ENCODE data around the gene RNF4.

The RNF4 gene, protein sequence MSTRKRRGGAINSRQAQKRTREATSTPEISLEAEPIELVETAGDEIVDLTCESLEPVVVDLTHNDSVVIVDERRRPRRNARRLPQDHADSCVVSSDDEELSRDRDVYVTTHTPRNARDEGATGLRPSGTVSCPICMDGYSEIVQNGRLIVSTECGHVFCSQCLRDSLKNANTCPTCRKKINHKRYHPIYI

DNA sequence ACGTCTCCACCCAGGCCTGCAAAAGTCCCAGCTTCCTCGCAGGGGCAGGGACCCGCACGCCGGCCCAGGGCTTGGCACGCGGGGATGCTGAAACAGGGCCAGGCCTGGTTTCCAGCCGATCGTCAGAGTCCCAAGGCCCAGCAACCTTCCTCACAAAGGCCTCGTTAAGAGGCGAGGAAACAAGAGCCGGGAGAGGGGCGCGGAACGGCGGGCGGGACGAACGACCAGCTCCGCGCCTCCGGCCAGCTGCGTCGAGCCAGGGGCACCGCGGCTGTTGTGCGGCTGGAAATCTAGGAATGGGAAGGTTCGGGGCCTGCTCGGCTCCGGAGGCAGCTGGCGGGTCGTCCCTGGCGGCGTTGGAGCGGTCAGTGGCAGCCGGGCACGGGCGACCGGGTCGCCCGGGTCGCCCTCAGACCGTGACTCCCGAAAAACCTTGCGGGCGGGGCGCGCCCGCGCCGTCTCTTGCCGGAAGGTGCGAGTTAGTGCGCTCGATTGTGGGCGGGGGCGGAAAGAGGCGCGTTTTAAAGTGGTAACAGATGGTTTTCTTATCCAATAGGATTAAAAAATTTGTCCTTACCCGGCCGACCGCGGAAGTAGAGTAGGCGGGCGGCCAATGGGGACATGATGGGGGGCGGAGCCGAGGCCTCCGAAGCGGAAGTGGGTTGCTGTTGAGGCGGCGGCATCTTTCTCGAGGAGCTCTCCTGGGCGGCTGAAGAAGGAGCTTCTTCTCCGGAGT, at the start of gene RNF4:
Gene RNF4 (plus strand): TSS at position 651 of the 736 bp plus-strand sequence. CDS start 21,388 bp downstream, outside the sequence.
- TF ChIP-seq, protein P1, sequence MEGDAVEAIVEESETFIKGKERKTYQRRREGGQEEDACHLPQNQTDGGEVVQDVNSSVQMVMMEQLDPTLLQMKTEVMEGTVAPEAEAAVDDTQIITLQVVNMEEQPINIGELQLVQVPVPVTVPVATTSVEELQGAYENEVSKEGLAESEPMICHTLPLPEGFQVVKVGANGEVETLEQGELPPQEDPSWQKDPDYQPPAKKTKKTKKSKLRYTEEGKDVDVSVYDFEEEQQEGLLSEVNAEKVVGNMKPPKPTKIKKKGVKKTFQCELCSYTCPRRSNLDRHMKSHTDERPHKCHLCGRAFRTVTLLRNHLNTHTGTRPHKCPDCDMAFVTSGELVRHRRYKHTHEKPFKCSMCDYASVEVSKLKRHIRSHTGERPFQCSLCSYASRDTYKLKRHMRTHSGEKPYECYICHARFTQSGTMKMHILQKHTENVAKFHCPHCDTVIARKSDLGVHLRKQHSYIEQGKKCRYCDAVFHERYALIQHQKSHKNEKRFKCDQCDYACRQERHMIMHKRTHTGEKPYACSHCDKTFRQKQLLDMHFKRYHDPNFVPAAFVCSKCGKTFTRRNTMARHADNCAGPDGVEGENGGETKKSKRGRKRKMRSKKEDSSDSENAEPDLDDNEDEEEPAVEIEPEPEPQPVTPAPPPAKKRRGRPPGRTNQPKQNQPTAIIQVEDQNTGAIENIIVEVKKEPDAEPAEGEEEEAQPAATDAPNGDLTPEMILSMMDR (IDR thresholded peaks at IDR 0.05; ENCODE audit: insufficient read depth, low read depth, low read length, missing control alignments): no peak
- H3K4me3 ChIP-seq (ENCODE audit: low read depth, low read length): peak within 1 kb of the TSS; percentile 84
- DNase-seq (ENCODE audit: low read depth): peak; percentile 98

DNA sequence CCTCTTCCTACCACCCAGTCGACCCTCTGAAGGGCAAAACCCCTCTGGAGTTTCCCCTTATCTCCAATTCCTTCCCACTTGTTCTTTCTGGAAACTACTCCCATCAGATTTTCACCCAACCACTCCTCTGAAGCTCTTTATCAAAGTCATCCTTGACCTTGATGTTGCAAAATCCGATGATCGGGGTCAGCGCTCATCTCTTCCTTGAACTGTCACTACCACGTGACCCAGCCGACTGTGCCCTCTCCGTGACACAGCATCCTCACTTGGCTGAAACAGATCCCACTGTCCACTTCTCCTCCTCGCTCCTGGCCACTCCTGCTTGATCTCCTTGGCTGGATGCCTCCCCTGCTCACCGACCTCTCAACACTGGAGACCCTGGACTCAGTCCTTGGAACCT, 49.1 kb upstream of the RNF4 start:
- DNase-seq (ENCODE audit: low read depth): no peak
- H3K4me3 ChIP-seq (ENCODE audit: low read depth, low read length): no peak overlapping the region
- TF ChIP-seq, protein P1 (IDR thresholded peaks at IDR 0.05; ENCODE audit: insufficient read depth, low read depth, low read length, missing control alignments): no peak

DNA sequence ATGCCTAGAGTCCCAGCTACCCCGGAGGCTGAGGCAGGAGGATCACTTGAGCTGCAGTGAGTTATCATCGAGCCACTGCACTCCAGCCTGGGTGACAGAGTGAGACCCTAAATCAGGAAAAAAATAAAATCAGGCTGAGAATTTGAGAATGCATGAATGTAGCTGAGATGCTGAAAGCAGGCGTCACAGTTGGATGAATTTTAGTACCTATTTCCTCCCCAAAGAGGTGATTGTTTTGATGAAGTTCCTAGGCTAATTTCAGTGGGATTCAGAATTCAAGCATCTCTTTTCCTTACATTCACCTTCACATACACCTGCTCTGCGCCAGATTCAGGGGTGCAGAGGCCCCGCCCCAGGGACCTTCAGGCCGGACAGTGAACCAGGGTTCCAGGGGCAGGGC, 47.0 kb upstream of the RNF4 start:
- no peak for DNase-seq (ENCODE audit: low read depth)

DNA sequence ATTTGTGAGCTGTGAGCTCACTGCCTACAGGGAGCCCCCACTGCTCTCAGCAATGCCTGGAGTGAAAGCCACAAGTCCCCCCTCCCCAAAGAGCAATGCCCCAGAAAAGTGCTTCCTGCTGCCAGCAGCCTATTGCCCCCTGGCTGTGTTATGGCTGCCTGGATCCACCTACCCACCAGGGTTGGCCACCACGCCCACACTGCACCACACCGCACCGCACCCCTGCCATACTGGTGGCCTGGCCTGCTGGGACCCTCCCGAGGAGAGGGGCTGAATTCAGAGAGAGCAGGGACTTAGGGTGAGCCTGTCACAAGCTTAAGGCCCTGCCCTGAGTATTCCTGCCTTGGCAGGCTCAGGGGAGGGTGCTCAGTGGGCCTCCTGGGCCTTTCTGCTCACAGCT, 45.8 kb upstream of the RNF4 start:
- no peak overlapping the region for H3K4me3 ChIP-seq (ENCODE audit: low read depth, low read length)
- TF ChIP-seq, protein P1 (IDR thresholded peaks at IDR 0.05; ENCODE audit: insufficient read depth, low read depth, low read length, missing control alignments): no peak
- DNase-seq (ENCODE audit: low read depth): no peak

More for the DNA sequence above, 47.0 kb upstream of the RNF4 start:
- TF ChIP-seq, protein P1 (IDR thresholded peaks at IDR 0.05; ENCODE audit: insufficient read depth, low read depth, low read length, missing control alignments): no peak
- no peak overlapping the region for H3K4me3 ChIP-seq (ENCODE audit: low read depth, low read length)

DNA sequence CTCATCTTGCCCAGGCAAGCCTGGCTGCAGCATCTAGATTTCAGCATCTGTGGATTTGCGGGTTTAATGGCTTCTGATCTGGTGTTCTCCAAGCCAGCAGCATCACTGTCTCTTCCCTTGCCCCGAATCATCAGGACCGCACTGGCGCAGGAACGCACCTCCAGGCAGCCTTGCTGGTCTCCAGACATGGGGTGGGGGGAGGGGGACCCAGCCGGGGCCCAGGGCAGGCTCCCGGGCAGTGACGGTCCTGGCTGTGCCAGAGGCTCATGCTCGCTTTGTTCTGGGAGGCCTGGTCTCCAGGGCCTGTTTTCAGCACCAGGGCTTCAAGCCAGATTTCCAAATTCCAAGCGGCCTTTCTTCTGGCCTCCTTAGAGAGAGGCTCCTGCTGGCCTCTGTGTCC, 45.2 kb upstream of the RNF4 start:
- TF ChIP-seq, protein P1 (IDR thresholded peaks at IDR 0.05; ENCODE audit: insufficient read depth, low read depth, low read length, missing control alignments): no peak
- H3K4me3 ChIP-seq (ENCODE audit: low read depth, low read length): no peak overlapping the region

DNA sequence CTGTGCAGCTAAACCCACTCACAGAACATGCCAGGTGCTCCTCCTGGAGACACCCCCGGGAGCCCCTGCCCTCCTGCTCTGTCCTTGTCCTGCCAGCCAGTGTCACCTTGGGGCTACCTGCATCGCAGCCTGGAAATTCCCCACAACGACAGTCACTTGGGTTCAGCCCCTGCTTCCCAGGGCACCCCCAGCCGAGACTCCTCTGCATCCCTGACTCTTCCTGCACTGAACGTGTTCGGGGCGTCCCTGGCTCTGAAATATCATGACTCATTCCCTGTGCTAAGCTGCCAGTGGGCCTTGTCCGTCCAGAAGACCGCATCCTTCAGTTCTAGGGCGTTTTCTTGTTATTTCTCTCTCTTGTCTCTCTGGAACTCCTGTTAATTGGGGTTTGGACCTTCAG, 44.3 kb upstream of the RNF4 start:
- no peak for DNase-seq (ENCODE audit: low read depth)
- TF ChIP-seq, protein P1 (IDR thresholded peaks at IDR 0.05; ENCODE audit: insufficient read depth, low read depth, low read length, missing control alignments): no peak
- H3K4me3 ChIP-seq (ENCODE audit: low read depth, low read length): no peak overlapping the region

More for the DNA sequence above, 45.2 kb upstream of the RNF4 start:
- no peak for DNase-seq (ENCODE audit: low read depth)

Measured in GM12865 (cell line).